Ovary (tissue), 3 donors: ENCODE measurements around the gene LRP10.

ENCODE experiments used
- CTCF ChIP-seq, 3 donors: fragments of 450-650 bp in 2 of 3; fragments of 200-600 bp in 1 of 3; IDR thresholded peaks; one replicate each; pipeline versions ENCODE4 v1.5.1 to v1.8.0; 2016 to 2022; ENCODE audit warnings: antibody characterized with exemption in 3 of 3, mild to moderate bottlenecking in 1 of 3
- EP300 ChIP-seq: sonication (generic); formaldehyde crosslinking; IDR thresholded peaks from one replicate; pipeline ENCODE4 v1.6.1; 2017; ENCODE audit warnings: antibody characterized with exemption
- POLR2A ChIP-seq: fragments of 450-650 bp; IDR thresholded peaks from one replicate; pipeline ENCODE4 v1.6.1; 2017; ENCODE audit warnings: antibody characterized with exemption, mild to moderate bottlenecking, moderate library complexity
- donor health status: DM: no; HTN: no; CAD: no.

GRCh38 chr14:22838631-22839041 lies 32.9 kb upstream of the LRP10 start:
- TF ChIP-seq CTCF (IDR thresholded peaks at IDR 0.05), result no peak
- no peak for TF ChIP-seq EP300
- TF ChIP-seq POLR2A, result no peak
